Limb (tissue), 2 donors: ENCODE measurements around the gene SDCCAG8.

Experiments used
- DNase-seq, 2 donors: peaks; one replicate each; pipeline ENCODE4 v3.0.0-alpha.2; 2016; ENCODE audit errors: extremely low spot score in 2 of 2

SDCCAG8 gene

GRCh38 chr1:243543501-243543900, 287.7 kb downstream of the SDCCAG8 start:
- DNase-seq = no peak

GRCh38 chr1:243546457-243546856, 290.6 kb downstream of the SDCCAG8 start:
- no peak for DNase-seq

GRCh38 chr1:243547891-243548290, 292.1 kb downstream of the SDCCAG8 start:
- DNase-seq = no peak

- DNase-seq = no peak
These were observed 292.7 kb downstream of the SDCCAG8 start for GRCh38 chr1:243548516-243548915.

- no peak for DNase-seq
These were observed 293.3 kb downstream of the SDCCAG8 start for GRCh38 chr1:243549108-243549507.
